GM20000 (cell line): ENCODE measurements around the gene EMP3.

ENCODE experiments used
- DNase-seq: peaks from one replicate; pipeline ENCODE4 v3.0.0; 2012; ENCODE audit warnings: low spot score
- TF ChIP-seq, protein P1 (sequence below): IDR thresholded peaks from 2 replicates; pipeline ENCODE4 v1.5.1; 2012; ENCODE audit warnings: mild to moderate bottlenecking, control low read depth; ENCODE audit errors: extremely low read depth, missing control alignments

The EMP3 gene

DNA sequence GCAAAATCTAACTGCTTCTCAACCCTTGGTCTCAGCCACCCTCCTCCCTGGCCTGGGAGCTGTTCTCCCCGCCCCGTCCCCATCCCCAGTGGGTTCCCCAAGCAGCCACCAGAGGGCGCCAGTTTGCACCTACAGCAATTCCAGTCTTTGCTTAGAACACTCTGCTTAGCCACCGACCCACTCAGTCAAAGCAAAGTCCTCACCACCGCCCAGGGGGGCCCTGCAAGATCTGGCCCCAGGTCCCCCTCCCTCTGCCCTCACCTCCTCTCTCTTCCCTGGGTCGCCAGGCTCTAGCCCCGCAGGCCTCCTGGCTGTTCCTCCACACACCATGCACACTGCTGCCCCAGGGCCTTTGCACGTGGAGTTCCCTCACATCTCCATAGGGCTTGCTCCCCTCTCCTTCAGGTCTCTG lies 26.0 kb downstream of the EMP3 start:
- peak; percentile 78 for DNase-seq
- TF ChIP-seq, protein P1, sequence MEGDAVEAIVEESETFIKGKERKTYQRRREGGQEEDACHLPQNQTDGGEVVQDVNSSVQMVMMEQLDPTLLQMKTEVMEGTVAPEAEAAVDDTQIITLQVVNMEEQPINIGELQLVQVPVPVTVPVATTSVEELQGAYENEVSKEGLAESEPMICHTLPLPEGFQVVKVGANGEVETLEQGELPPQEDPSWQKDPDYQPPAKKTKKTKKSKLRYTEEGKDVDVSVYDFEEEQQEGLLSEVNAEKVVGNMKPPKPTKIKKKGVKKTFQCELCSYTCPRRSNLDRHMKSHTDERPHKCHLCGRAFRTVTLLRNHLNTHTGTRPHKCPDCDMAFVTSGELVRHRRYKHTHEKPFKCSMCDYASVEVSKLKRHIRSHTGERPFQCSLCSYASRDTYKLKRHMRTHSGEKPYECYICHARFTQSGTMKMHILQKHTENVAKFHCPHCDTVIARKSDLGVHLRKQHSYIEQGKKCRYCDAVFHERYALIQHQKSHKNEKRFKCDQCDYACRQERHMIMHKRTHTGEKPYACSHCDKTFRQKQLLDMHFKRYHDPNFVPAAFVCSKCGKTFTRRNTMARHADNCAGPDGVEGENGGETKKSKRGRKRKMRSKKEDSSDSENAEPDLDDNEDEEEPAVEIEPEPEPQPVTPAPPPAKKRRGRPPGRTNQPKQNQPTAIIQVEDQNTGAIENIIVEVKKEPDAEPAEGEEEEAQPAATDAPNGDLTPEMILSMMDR: peak; percentile 71

DNA sequence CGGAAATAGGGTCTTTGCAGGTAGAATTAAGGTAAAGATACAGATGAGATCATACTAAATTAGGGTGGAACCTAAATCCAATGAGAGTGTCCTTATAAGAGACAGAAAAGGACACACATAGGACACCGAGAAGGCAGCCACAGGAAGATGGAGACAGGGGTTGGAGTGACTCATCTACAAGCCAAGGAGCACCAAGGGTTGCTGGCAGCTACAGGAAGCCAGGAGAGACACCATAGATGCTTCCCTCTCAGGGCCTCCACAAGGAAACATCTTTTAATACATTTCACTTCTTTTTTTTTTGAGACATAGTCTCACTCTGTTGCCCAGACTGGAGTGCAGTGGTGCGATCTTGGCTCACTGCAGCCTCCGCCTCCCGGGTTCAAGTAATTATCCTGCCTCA lies 28.3 kb downstream of the EMP3 start:
- DNase-seq: no peak

DNA sequence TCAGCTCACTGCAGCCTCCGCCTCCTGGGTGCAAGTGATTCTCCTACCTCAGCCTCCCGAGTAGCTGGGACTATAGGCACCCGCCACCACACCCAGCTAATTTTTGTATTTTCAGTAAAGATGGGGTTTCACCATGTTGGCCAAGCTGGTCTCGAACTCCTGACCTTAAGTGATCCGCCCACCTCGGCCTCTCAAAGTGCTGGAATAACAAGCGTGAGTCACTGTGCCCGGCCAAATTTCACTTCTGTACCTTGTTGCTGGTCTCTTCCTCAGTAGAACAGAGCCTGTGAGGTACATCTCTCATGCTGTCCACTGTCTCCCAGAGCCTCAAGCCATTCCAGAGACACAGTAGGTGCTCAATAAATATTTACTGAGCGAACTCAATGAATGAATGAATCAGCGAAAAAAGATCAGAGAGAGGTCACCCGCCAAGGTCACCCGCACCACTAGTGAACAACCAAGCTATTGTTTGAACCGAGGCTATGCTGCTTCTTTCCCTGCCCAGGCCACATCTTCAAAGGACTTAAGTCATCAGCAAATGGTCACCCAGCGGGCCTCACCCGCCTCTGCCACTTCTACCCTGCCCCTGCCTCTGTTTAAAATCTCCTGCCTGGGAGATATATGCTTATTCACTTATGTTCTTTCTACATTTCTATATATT lies 29.1 kb downstream of the EMP3 start:
- DNase-seq: no peak

More for the DNA sequence above, 28.3 kb downstream of the EMP3 start:
- TF ChIP-seq, protein P1: no peak

DNA sequence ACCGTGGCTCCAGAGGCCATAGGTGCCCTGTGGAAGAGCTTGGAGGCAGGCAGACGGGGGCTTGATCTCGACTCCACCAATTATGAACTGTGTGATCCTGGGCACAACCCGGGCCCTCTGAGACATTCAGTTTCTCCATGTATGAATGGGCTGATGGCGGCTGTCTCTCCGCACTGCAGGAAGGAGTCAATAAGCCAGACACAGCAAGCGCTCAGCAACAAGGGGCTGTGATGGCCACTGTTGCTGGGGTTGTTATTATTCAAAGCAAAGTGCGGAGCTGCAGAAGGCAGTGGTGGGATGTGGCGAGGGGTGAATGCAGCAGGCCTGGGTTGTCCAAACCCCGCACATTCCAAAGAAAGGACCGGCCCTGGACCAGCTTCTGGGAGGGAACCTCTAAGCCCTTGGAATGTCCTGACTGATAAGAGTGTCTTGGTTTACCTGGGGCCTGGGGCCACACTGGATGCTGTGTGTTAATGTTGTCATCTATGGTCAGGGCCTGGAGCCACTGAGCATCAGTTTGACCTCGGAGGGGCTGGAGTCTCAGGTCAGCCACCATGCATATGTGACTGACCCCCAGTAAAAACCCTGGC lies 30.1 kb downstream of the EMP3 start:
- DNase-seq: no peak
- TF ChIP-seq, protein P1: no peak

More for the DNA sequence above, 29.1 kb downstream of the EMP3 start:
- TF ChIP-seq, protein P1: no peak

DNA sequence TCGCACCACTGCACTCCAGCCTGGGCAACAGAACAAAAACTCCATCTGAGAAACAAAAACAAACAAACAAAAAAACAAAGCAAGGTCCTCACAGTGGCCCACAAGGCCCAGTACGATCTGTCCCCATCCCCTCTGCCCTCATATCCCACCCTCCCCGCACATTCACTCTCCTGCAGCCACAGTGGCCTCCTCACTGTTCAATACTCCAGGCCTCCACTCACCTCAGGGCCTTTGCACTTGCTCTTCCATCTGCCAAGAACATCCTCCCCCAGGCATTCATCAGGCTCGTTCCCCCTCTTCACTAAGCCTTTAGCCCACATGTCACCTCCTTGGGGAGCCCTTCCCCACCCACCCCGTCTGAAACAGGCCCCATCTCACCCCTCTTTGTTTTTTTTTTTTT lies 33.8 kb downstream of the EMP3 start:
- DNase-seq: no peak
- TF ChIP-seq, protein P1: no peak

DNA sequence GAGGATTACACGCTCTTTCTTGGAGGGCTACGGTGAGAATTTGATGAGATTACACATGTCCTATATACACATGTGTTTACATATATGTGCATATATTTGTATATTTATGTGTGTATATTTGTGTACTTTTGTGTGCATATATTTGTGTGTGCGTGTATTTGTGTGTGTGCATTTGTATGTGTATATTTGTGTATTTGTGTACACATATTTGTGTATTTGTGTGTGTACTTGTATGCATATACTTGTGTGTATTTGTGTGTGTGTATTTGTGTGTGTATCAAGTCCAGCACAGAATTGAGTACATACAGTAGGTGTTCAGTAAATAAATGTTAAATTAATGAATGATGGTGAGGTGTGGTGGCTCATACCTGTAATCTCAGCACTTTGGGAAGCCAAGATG lies 36.6 kb downstream of the EMP3 start:
- no peak for DNase-seq
- TF ChIP-seq, protein P1: no peak

DNA sequence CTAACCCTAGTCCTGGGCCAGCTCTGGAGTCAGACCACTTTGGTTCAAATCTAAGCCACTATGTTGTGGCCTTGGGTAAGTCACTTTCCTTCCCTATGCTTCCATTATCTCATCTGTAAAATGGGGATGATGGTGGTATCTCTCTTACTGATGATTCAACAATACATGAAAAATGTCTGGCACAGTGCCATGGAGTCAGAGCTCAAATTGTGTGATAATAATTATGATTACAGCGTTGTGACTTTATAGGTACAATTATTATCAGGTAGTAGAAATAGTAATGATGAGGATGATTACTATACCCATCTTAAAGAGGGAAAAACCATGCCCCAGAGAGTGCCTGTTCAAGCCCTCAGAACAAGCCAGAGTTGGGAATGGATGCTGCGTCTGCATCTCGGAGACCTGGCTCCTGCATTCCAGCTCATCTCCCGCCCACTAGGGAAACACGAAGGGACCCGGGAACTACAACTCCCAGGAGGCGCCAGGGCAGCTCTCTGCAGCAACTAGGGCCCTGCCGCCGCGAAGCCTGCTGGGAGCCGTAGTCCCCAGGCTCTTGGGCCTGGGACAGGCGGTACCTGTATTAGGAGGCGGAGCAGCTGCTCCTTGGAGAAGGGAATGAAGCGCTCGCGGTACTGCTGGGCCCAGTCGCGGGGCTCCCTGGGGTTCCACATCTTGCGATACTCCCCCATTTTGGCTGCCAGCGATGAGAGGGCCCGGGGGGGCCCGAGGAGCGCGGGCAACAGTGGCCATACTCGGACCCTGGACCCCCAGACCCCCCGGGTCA lies 37.6 kb downstream of the EMP3 start:
- TF ChIP-seq, protein P1: no peak
- peak; percentile 88 for DNase-seq
